Measurements from ENCODE around the gene HLA-DMA.

Gene HLA-DMA

DNA sequence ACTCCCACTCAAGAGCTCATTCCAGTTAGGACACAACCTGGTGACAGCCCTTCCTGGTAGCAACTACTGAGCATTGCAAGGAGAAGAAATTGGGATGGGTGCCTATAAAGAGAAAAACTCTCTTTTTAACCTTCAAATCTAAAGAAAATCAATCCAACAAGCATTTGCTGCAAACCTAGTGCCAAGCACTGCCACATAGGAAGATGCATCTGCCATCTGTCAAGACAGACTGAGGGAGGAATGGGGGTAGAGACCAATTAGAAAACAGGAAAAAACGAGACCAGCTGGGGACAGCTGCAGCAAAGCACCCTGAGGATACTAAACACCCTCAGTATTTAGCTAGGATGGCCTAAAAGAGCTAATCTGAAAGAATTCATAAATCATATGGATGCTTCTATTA is 39.9 kb downstream of the HLA-DMA start:
- FAIRE-seq: no peak

DNA sequence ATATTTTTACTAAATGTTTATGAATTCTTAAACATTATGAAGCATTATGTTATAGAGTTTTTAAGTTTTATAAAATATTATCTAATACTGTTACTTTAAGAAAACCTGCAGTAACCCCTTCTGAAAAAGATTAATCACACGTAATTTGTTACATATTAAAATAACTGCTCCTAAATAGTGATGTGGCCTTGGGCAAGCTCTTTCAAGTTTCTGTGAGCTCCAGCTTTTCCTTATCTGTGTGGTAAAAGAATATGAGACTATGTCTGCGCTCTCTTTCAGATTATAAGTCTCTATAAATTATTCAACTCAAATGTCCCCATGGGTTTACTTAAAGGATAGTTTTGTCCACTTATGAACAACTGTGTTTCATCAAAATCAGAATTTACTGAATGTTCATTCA is 44.0 kb downstream of the HLA-DMA start:
- FAIRE-seq: no peak

DNA sequence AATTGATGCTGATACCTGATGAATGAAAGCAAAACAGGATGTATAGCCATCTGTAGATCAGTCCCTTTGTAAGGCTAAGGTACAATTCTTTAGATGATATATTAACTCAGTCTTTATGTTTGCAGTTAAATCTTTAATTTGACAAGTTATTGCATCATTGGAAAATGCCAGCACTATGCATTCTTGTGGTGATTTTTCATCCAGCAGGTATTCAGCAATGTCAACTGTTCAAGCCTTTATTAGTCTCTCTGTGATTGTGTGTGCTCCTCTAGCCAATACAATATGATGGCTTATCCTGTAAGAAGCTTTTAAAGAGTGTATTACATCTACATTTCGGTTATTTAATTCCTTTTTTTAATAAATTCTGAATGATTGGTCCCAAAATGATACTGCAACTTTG is 46.4 kb downstream of the HLA-DMA start:
- no peak for FAIRE-seq

DNA sequence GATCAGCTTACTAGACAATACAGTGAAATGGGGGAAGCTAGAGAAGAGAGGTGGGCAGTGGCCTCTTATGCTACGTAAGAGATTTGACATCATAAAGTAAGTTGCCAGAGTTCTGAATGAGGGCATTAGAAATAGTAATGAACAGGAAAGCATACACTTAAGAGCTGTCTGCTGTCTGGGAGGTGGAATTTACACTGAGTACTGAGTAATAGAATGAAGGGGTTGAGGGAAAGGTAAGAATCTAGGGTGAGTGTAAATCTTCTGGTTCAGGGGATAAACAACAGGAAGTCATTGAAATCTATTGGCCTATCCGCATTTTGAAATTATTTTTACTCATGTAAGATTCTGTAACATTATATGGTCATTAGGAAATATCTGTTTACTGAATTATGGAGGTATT is 47.8 kb downstream of the HLA-DMA start:
- no peak for FAIRE-seq

DNA sequence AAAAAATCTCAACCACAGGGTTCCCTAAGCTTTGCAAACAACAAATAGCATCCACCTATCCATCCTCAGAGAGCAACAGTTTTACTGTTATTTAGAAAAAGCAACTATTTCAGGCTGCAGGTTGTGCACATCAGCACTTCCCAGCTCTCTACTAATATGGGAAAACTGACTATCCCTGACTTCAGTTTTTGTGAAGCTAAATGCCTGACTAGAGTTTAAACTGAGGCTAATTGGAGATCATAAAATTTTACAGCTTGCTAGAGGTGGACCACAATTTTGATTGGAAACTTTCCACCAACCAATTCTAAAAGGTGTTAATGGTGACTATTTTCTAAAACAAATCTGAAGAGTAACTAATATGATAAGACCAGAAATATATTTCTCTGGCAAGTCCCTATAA is 48.9 kb downstream of the HLA-DMA start:
- FAIRE-seq: no peak

Data from TTC549 (cell line).